Measurements from ENCODE around the gene GCLC. TPM values are rescaled to one million over a fixed set of nuclear protein-coding genes. Genes with fewer than 3 reads are reported as not detected.

The GCLC gene
- total RNA-seq, 1 experiment from 2014 or later = 33.5 TPM

- ChIA-PET CTCF (no interaction called here), POLR2A (ENCODE audit: low non-redundant PET) (no interaction called here)
- Histone ChIP-seq H3K4me1 (ENCODE audit: insufficient read depth, low read length, poor library complexity, severe bottlenecking) (peaks cover 4% of the 10 kb centered on the region), H3K9me3 (ENCODE audit: low read depth, low read length, poor library complexity, severe bottlenecking) (no peaks in the 10 kb centered on the region), H3K36me3 (ENCODE audit: insufficient read depth, low read length, poor library complexity, severe bottlenecking) (no peaks in the 10 kb centered on the region), H3K27me3 (replicated peaks; ENCODE audit: insufficient read depth, low read depth, low read length, poor library complexity) (no peaks in the 10 kb centered on the region), H3K27ac (ENCODE audit: low read depth, low read length, poor library complexity, severe bottlenecking) (no peak overlapping the region), H3K4me3 (ENCODE audit: low read depth, low read length, poor library complexity, severe bottlenecking) (no peak overlapping the region)
- BruUV-seq (replicated peaks) = no TSS peak
- no peak for DNase-seq (ENCODE audit: low spot score)
- TF ChIP-seq CTCF (conservative IDR thresholded peaks at IDR 0.05; ENCODE audit: low read depth, low read length) (no peak), EZH2 (IDR thresholded peaks at IDR 0.05; ENCODE audit: borderline replicate concordance, low read depth, low read length, poor library complexity, severe bottlenecking) (no peak)
- intact Hi-C loops (cut with micrococcal nuclease; ENCODE audit: unreplicated experiment) = loop anchor here (10.0 kb wide), 1 partner anchor 255 kb away; the partner anchor contains the start of gene LRRC1
These were observed 4.7 kb downstream of the GCLC start for GRCh38 chr6:53540129-53540692.

- BruUV-seq (replicated peaks) = no TSS peak
- no peak overlapping the region for H3K4me3 ChIP-seq (ENCODE audit: low read depth, low read length, poor library complexity, severe bottlenecking)
- no peaks in the 10 kb centered on the region for H3K36me3 ChIP-seq (ENCODE audit: insufficient read depth, low read length, poor library complexity, severe bottlenecking)
- intact Hi-C loops (cut with micrococcal nuclease; ENCODE audit: unreplicated experiment) = no loop called here
- ChIA-PET CTCF (no interaction called here), POLR2A (ENCODE audit: low non-redundant PET) (no interaction called here)
- TF ChIP-seq CTCF (conservative IDR thresholded peaks at IDR 0.05; ENCODE audit: low read depth, low read length) (no peak), EZH2 (IDR thresholded peaks at IDR 0.05; ENCODE audit: borderline replicate concordance, low read depth, low read length, poor library complexity, severe bottlenecking) (no peak)
- no peak overlapping the region for H3K27ac ChIP-seq (ENCODE audit: low read depth, low read length, poor library complexity, severe bottlenecking)
- H3K27me3 ChIP-seq (replicated peaks; ENCODE audit: insufficient read depth, low read depth, low read length, poor library complexity) = no peaks in the 10 kb centered on the region
- H3K4me1 ChIP-seq (ENCODE audit: insufficient read depth, low read length, poor library complexity, severe bottlenecking) = peaks cover 4% of the 10 kb centered on the region
- no peak for DNase-seq (ENCODE audit: low spot score)
- no peaks in the 10 kb centered on the region for H3K9me3 ChIP-seq (ENCODE audit: low read depth, low read length, poor library complexity, severe bottlenecking)
These were observed 5.3 kb downstream of the GCLC start for GRCh38 chr6:53539561-53539960.

- intact Hi-C loops (cut with micrococcal nuclease; ENCODE audit: unreplicated experiment) = no loop called here
- POLR2A ChIA-PET (ENCODE audit: low non-redundant PET) = no interaction called here
These were observed 8.3 kb downstream of the GCLC start for GRCh38 chr6:53536561-53536960.

More at GRCh38 chr6:53536561-53536960, 8.3 kb downstream of the GCLC start:
- no peaks in the 10 kb centered on the region for H3K4me1 ChIP-seq (ENCODE audit: insufficient read depth, low read length, poor library complexity, severe bottlenecking)
- no peak for DNase-seq (ENCODE audit: low spot score)
- H3K27ac ChIP-seq (ENCODE audit: low read depth, low read length, poor library complexity, severe bottlenecking) = no peak overlapping the region
- no peak overlapping the region for H3K4me3 ChIP-seq (ENCODE audit: low read depth, low read length, poor library complexity, severe bottlenecking)
- CTCF ChIA-PET = no interaction called here
- no peaks in the 10 kb centered on the region for H3K9me3 ChIP-seq (ENCODE audit: low read depth, low read length, poor library complexity, severe bottlenecking)
- BruUV-seq (replicated peaks) = no TSS peak
- TF ChIP-seq EZH2 (IDR thresholded peaks at IDR 0.05; ENCODE audit: borderline replicate concordance, low read depth, low read length, poor library complexity, severe bottlenecking) (no peak), CTCF (conservative IDR thresholded peaks at IDR 0.05; ENCODE audit: low read depth, low read length) (no peak)
- no peaks in the 10 kb centered on the region for H3K36me3 ChIP-seq (ENCODE audit: insufficient read depth, low read length, poor library complexity, severe bottlenecking)
- H3K27me3 ChIP-seq (replicated peaks; ENCODE audit: insufficient read depth, low read depth, low read length, poor library complexity) = no peaks in the 10 kb centered on the region

Measured in A673 (cell line).